Measurements from ENCODE around the gene DUSP15.

DNA sequence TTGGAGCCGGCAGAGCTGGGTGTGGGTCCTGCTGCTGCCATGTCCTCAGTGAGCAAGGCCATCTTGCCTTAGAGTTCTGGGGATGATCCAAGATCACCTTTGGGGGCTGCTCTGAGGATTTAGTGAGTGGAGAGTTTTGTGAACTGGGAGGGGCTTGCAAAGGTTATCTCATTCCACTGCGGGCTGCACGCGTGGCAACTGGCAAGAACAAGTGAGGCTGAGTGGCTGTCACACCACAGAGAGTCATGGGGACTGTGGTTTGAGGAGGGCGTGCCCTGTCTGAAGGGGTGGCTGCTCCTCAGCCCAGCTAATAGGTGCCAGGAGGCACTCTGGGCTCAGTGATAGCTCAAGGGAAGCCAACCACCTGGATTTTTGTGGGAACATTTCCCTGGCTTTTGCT, 37.7 kb upstream of the DUSP15 start:
- no peak for TF ChIP-seq POLR2A (IDR thresholded peaks at IDR 0.05)
- TF ChIP-seq, protein P1, sequence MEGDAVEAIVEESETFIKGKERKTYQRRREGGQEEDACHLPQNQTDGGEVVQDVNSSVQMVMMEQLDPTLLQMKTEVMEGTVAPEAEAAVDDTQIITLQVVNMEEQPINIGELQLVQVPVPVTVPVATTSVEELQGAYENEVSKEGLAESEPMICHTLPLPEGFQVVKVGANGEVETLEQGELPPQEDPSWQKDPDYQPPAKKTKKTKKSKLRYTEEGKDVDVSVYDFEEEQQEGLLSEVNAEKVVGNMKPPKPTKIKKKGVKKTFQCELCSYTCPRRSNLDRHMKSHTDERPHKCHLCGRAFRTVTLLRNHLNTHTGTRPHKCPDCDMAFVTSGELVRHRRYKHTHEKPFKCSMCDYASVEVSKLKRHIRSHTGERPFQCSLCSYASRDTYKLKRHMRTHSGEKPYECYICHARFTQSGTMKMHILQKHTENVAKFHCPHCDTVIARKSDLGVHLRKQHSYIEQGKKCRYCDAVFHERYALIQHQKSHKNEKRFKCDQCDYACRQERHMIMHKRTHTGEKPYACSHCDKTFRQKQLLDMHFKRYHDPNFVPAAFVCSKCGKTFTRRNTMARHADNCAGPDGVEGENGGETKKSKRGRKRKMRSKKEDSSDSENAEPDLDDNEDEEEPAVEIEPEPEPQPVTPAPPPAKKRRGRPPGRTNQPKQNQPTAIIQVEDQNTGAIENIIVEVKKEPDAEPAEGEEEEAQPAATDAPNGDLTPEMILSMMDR (IDR thresholded peaks at IDR 0.05) = no peak

All from body of pancreas (tissue), 4 donors.